Stimulated activated CD8-positive, alpha-beta memory T cell treated with anti-CD3 and anti-CD28 coated beads, Interleukin-12 subunit alpha, Interleukin-12 subunit beta, amount 100 ng/mL, for 24 hours (primary cell): Measurements from ENCODE around the gene SPATS2.

Experiments used
- DNase-seq: peaks from one replicate; pipeline ENCODE4 v3.0.0-alpha.2; 2020; ENCODE audit errors: extremely low read depth

Gene SPATS2

GRCh38 chr12:49335955-49336644 lies 31.2 kb upstream of the SPATS2 start:
- no peak for DNase-seq

- DNase-seq, result peak; percentile 68
These were observed 30.3 kb upstream of the SPATS2 start, which contains the start of gene C1QL4 for GRCh38 chr12:49336645-49337584. Gene C1QL4 (minus strand): TSS chr12:49337188. CDS start chr12:49336477, 711 bp downstream.

DNA sequence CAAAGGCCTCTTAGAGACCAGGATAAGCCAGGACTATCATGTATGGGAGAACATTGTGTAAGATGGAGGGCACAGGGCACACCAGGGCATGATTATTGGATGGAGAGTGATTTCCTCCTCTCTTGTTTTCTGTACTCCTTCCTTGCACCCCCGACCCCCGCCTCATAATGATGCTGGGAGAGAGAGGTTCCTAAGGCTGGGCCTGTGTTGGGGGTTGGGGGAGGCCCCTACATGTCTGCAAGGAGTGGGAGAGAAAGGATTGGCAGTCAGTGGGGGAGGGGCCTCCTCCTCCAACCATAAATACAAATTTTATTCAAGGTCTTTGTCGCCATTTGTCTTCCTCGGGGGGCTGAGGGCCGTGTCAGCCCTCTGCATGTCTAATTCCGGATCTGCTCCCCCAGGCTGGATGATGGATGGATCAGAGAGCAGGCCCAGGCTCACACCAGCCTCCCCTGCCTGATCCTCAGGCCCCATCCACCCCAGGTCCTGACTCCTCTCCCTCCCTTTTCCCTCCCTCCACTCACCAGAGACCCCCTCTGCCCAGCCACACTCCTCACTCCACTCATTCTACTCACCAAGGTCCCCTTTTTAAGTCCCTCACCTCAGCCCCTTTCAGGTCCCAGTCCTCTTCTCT lies 28.3 kb upstream of the SPATS2 start:
- no peak for DNase-seq

DNA sequence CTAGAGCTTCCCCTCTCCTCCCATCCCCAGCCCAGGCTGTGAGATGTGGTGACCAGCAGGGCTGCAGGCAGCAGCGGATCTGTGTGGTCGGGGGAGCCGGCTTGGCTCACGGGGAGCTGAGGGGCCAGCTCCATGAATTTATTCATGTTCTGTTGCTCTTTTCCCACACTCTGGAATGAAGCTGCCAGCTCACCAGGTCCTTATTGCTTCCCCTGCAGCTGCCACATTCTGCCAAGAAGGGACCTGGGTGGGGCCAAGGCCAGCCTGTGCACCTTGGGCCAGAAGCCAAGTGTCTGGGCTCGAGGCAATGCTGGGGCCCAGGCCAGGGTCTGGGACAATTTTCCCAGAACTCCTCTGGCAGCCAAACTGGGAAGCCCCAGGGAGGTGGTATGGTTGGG lies 27.8 kb upstream of the SPATS2 start:
- no peak for DNase-seq

GRCh38 chr12:49340095-49340870 lies 27.0 kb upstream of the SPATS2 start:
- no peak for DNase-seq

- no peak for DNase-seq
These were observed 26.1 kb upstream of the SPATS2 start for GRCh38 chr12:49340971-49341776.

DNA sequence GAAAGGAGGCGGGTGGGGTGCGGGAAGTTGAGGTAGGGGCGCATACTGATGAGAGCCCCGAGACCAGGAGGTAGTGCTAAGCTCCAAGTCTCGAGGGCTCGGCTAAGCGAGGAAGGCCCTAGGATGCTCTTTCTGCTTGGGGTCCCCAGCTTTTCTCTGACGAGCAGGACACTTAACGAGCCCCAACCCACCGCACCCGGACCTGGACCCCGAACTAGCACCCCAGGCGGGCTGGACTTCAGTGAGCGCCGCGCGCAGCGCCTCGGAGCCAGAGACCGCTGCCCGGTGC lies 25.5 kb upstream of the SPATS2 start:
- DNase-seq, result no peak

DNA sequence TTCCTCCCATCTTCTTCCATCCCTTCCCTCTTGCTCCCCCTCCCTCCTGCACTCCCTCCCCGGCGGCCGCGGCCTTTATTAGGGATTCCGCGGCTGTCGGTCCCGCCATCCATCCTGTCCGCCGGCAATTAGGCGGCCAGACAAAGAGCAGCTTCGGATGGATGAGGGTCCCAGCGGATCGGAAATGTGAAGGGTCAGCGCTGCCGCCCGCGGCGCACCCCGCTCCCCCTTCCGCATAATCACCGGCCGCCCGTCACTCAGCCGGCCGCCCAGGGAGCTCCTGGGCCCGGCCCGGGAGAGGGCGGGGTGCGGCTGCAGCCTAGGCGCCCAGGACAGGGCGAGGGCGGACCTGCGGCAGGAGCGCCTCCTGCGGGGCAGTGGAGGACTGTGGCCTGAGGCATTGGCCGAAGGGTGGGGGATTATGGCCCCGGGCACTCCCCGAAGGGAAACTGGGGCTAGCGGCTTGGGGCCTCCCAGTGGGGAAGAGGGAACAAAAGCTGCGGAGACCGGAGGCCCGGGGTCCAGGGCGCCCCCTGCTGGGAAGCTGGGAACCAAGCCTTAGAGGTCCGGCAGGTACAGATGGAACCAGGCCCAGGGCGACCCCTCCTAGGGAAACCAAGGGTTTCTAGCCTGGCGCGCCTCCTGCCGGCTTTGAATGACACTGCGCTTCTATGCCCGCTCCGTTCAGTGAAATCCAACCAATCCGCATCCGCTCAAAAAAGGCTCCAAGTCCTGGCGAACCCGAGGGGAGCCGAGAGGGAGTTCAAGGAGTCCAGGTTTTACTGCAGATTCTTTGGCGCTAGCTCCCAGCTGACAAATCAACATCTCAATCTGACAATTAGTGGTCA lies 25.0 kb upstream of the SPATS2 start:
- peak; percentile 51 for DNase-seq

GRCh38 chr12:49342914-49343731 lies 24.1 kb upstream of the SPATS2 start:
- no peak for DNase-seq

GRCh38 chr12:49344486-49345050 lies 22.7 kb upstream of the SPATS2 start:
- DNase-seq, result no peak

- DNase-seq, result no peak
These were observed 22.0 kb upstream of the SPATS2 start for GRCh38 chr12:49345051-49345824.

DNA sequence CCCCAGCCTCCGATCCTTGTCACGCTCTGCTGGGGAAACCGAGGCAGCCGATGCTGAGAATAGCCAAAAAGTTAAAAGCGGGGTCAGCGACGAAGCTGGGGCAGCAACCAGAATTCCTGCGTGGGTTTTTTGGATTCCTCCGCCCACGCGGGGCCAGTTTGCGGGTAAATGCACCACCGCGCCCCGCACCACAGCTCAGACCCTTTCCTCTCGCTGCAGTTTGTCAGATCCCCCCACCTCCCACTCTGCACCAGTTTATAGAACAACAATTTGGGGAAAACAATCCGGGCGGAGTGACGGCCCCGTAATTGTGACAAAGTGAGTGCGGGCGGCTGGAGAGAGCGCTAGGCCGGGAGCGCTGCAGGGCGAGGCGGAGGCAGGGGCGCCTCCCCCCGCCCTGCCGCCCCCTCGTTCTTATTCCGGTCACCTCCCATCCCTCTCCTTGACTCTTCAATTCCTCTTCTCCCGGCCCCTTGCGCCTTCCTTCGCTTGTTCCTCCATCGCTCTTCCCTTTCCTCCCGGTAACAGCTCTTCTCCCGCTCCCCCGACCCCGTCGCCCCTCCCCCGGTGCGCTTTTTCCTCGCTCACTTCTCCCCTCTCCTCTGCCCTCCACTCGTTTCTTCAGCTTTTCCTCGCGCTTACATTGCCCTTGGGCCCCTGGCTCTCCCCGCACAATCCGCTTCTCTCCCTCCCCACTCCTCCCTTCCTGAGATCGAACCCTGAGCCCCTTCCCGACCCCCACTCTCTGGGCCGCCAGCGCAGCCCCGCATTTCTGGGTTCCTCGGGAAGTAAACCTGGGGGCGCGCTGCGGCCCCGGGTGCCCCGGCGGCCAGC lies 21.2 kb upstream of the SPATS2 start:
- DNase-seq, result no peak

- DNase-seq, result no peak
These were observed 20.5 kb upstream of the SPATS2 start, which contains the start of gene DNAJC22 for GRCh38 chr12:49346659-49347310. Gene DNAJC22 (plus strand): TSS chr12:49346888. CDS start chr12:49348873, 1,985 bp downstream.

GRCh38 chr12:49347311-49348193 lies 19.7 kb upstream of the SPATS2 start:
- peak; percentile 54 for DNase-seq

DNA sequence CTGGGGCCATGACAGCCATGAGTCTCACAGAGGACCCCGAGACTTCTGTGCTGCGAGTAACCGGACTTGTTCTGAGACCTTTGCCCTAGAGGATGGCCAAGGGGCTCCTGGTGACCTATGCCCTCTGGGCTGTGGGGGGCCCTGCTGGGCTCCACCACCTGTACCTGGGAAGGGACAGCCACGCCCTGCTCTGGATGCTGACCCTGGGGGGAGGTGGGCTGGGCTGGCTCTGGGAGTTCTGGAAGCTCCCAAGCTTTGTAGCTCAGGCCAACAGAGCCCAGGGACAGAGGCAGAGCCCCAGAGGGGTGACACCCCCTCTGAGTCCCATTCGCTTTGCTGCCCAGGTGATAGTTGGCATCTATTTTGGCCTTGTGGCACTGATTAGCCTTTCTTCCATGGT lies 18.5 kb upstream of the SPATS2 start:
- no peak for DNase-seq
